ENCODE results near the gene NFIX. TPM values are rescaled to one million over a fixed set of nuclear protein-coding genes. Genes with fewer than 3 reads are reported as not detected.
A peak's percentile ranks its signal among the peaks of the same experiment; 100 is the strongest.

Gene NFIX
- total and polyA plus RNA-seq, 9 donors = 30.3 to 256 (median 217) TPM

- Histone ChIP-seq H3K36me3 (no peaks in the 10 kb centered on the region), H3K4me3 (no peak overlapping the region), H3K27ac (peak overlapping the region; percentile 39 to 66), H3K4me1 (ENCODE audit: insufficient read depth) (peaks cover 8% of the 10 kb centered on the region), H3K27me3 (no peaks in the 10 kb centered on the region), H3K9me3 (no peaks in the 10 kb centered on the region)
- WGBS, 3 donors = 74 to 83% (median 77%) methylated on average over 13 of the region's 13 CpGs
- intact Hi-C loops (cut with DNase I) = loop anchor here in 1 of 4 donors (5.0 kb wide), 1 partner anchor 41 kb away; no protein-coding TSS in a partner anchor
- TF ChIP-seq EP300 (IDR thresholded peaks at IDR 0.05) (no peak), CTCF (IDR thresholded peaks at IDR 0.05) (no peak), POLR2A (IDR thresholded peaks at IDR 0.05) (no peak)
- DNase-seq = no peak
Measured at GRCh38 chr19:13103581-13104359, 108.5 kb downstream of the NFIX start.

- H3K27me3 ChIP-seq = no peaks in the 10 kb centered on the region
- H3K4me1 ChIP-seq (ENCODE audit: insufficient read depth) = peaks cover 8% of the 10 kb centered on the region
- no peaks in the 10 kb centered on the region for H3K9me3 ChIP-seq
- H3K36me3 ChIP-seq = no peaks in the 10 kb centered on the region
- DNase-seq = peak; percentile 41 to 69 (median 59)
- no peak for TF ChIP-seq POLR2A (IDR thresholded peaks at IDR 0.05)
- TF ChIP-seq CTCF (IDR thresholded peaks at IDR 0.05) = peak in 2 of 3 donors; percentile 28 to 44
- no peak overlapping the region for H3K4me3 ChIP-seq
- peak overlapping the region in 1 of 2 donors; percentile 45 for H3K27ac ChIP-seq
- intact Hi-C loops (cut with DNase I) = loop anchor here in 1 of 4 donors (5.0 kb wide), 1 partner anchor 42 kb away; no protein-coding TSS in a partner anchor
- 34 to 44% (median 39%) methylated on average over 29 to 33 of the region's 33 CpGs for WGBS, 3 donors
Measured at GRCh38 chr19:13104360-13104847, 109.1 kb downstream of the NFIX start.

GRCh38 chr19:13104848-13105711 lies 109.8 kb downstream of the NFIX start:
- peak overlapping the region in 1 of 2 donors; percentile 45 for H3K27ac ChIP-seq
- no peak overlapping the region for H3K4me3 ChIP-seq
- peak in 1 of 5 donors; percentile 36 for DNase-seq
- WGBS, 3 donors = 72 to 81% (median 77%) methylated on average over 26 to 29 of the region's 29 CpGs
- TF ChIP-seq POLR2A (IDR thresholded peaks at IDR 0.05) (no peak), EP300 (IDR thresholded peaks at IDR 0.05) (no peak), CTCF (IDR thresholded peaks at IDR 0.05) (no peak)
- intact Hi-C loops (cut with DNase I) = loop anchor here in 1 of 4 donors (5.0 kb wide), 1 partner anchor 43 kb away; no protein-coding TSS in a partner anchor
- H3K4me1 ChIP-seq (ENCODE audit: insufficient read depth) = peaks cover 8% of the 10 kb centered on the region
- H3K27me3 ChIP-seq = no peaks in the 10 kb centered on the region
- no peaks in the 10 kb centered on the region for H3K9me3 ChIP-seq
- no peaks in the 10 kb centered on the region for H3K36me3 ChIP-seq

- intact Hi-C loops (cut with DNase I) = no loop called here
Measured at GRCh38 chr19:13109361-13110098, 114.3 kb downstream of the NFIX start.

More at GRCh38 chr19:13109361-13110098, 114.3 kb downstream of the NFIX start:
- no peaks in the 10 kb centered on the region for H3K36me3 ChIP-seq
- 86 to 89% (median 88%) methylated on average over 30 of the region's 30 CpGs for WGBS, 3 donors
- DNase-seq = no peak
- H3K4me1 ChIP-seq (ENCODE audit: insufficient read depth) = no peaks in the 10 kb centered on the region
- TF ChIP-seq CTCF (IDR thresholded peaks at IDR 0.05) = no peak
- no peak for TF ChIP-seq POLR2A (IDR thresholded peaks at IDR 0.05)
- TF ChIP-seq EP300 (IDR thresholded peaks at IDR 0.05) = no peak
- H3K27me3 ChIP-seq = no peaks in the 10 kb centered on the region
- H3K4me3 ChIP-seq = no peak overlapping the region
- H3K27ac ChIP-seq = no peak overlapping the region
- no peaks in the 10 kb centered on the region for H3K9me3 ChIP-seq

Measured in ovary (tissue), 9 donors.